CD4-positive, alpha-beta T cell treated with Interleukin-17A for 1 hour (primary cell): ENCODE data around the gene SGCD.

Source experiments
- DNase-seq: peaks from one replicate; pipeline ENCODE4 v3.0.0-alpha.2; 2020

SGCD gene

DNA sequence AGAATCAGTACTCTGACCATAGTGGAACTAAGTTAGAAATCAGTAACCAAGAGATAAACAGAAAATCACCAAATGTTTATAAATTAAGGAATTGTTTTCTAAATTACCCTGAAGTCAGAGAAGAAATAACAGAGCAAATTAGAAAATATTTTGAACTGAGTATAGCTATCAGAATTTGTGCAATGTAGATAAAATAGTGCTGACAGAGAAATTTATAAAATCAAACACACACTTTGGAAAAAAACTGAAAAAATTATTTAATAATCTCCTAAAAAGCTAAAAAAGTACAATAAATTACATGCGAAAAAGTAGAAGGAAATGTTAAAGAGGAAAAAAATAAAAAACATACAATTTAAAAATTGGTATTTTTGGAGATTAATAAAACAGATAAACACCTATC is 486.0 kb downstream of the SGCD start:
- DNase-seq = no peak

DNA sequence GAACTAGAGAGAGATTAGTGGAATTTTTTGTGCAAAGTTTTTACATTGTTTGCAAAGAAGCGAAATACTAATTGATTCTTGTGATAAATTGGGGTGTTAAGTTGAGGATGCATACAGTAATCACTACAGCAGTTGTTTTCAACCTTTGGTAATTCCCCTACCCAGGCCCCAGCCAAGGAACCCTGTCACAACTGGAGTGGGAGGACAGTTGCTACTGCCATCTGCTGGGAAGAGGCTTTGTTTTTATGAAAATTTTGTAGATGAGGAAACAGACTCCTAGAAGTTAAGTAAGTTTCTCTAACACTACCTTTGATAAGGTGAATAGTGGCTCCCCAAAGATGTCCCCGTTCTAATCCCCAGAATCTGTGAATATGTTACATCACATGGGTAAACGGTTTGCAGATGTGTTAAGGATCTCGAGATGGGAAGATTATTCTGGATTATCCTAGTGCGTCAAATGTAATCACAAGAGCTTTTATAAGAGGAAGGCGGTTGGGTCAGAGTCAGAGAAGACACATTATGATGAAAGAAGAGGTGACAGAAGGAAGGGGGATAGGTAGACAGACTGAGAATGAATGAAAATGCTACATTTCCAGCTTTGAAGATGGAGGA is 489.1 kb downstream of the SGCD start:
- DNase-seq = no peak
